ENCODE data around the gene PILRA.
"Not testable (repeated sequence)": the region's sequence is repeated elsewhere in the genome, so short reads cannot be mapped to it uniquely, and the experiment has no call there.

Gene PILRA

GRCh38 chr7:100435401-100436304, 62.4 kb downstream of the PILRA start:
- peak; percentile 70 for DNase-seq

GRCh38 chr7:100437150-100438100, 64.1 kb downstream of the PILRA start:
- DNase-seq, result no peak

- DNase-seq, result no peak
These were observed 64.9 kb downstream of the PILRA start for GRCh38 chr7:100438172-100438571.

- not testable (repeated sequence) for DNase-seq
These were observed 65.4 kb downstream of the PILRA start for GRCh38 chr7:100438731-100439130.

GRCh38 chr7:100439244-100439643, 66.0 kb downstream of the PILRA start:
- DNase-seq, result not testable (repeated sequence)

- no peak for DNase-seq
These were observed 68.6 kb downstream of the PILRA start for GRCh38 chr7:100441641-100442535.

GRCh38 chr7:100443096-100443840, 70.0 kb downstream of the PILRA start:
- no peak for DNase-seq

GRCh38 chr7:100444311-100445278, 71.3 kb downstream of the PILRA start:
- no peak for DNase-seq

GRCh38 chr7:100446040-100446439, 72.8 kb downstream of the PILRA start:
- no peak for DNase-seq

GRCh38 chr7:100447363-100447762, 74.1 kb downstream of the PILRA start:
- not testable (repeated sequence) for DNase-seq

- no peak for DNase-seq
These were observed 76.0 kb downstream of the PILRA start for GRCh38 chr7:100449190-100449795.
